GM19240 (cell line): ENCODE measurements around the gene KIF16B.
A peak's percentile ranks its signal among the peaks of the same experiment; 100 is the strongest.
"Not testable (repeated sequence)": the region's sequence is repeated elsewhere in the genome, so short reads cannot be mapped to it uniquely, and the experiment has no call there.

ENCODE experiments used
- DNase-seq: peaks from one replicate; pipeline ENCODE4 v3.0.0; 2011; ENCODE audit warnings: low spot score; ENCODE audit not compliant: insufficient read length

Gene KIF16B

GRCh38 chr20:16589623-16590022, 16.4 kb upstream of the KIF16B start:
- no peak for DNase-seq

- no peak for DNase-seq
Measured at GRCh38 chr20:16588241-16588640, 15.0 kb upstream of the KIF16B start.

GRCh38 chr20:16587066-16587465, 13.8 kb upstream of the KIF16B start:
- no peak for DNase-seq

- no peak for DNase-seq
Measured at GRCh38 chr20:16583474-16583873, 10.2 kb upstream of the KIF16B start.

GRCh38 chr20:16581241-16581640, 8.0 kb upstream of the KIF16B start:
- DNase-seq, result no peak

- DNase-seq, result no peak
Measured at GRCh38 chr20:16580620-16581019, 7.4 kb upstream of the KIF16B start.

GRCh38 chr20:16580147-16580546, 6.9 kb upstream of the KIF16B start:
- DNase-seq, result no peak

- no peak for DNase-seq
Measured at GRCh38 chr20:16576219-16576618, 3.0 kb upstream of the KIF16B start.

- no peak for DNase-seq
Measured at GRCh38 chr20:16575390-16576140, 2.3 kb upstream of the KIF16B start.

- DNase-seq, result peak; percentile 46
Measured at GRCh38 chr20:16574656-16575355, 1.6 kb upstream of the KIF16B start.

- DNase-seq, result no peak
Measured at GRCh38 chr20:16571333-16571732, 1.9 kb downstream of the KIF16B start.

- DNase-seq, result no peak
Measured at GRCh38 chr20:16569246-16570153, 3.7 kb downstream of the KIF16B start.

- no peak for DNase-seq
Measured at GRCh38 chr20:16566080-16566479, 7.2 kb downstream of the KIF16B start.

GRCh38 chr20:16564079-16564478, 9.2 kb downstream of the KIF16B start:
- DNase-seq, result not testable (repeated sequence)

GRCh38 chr20:16563066-16563806, 10.0 kb downstream of the KIF16B start:
- no peak for DNase-seq

- DNase-seq, result no peak
Measured at GRCh38 chr20:16562259-16562658, 11.0 kb downstream of the KIF16B start.

GRCh38 chr20:16560661-16561060, 12.6 kb downstream of the KIF16B start:
- no peak for DNase-seq

- DNase-seq, result no peak
Measured at GRCh38 chr20:16560216-16560615, 13.0 kb downstream of the KIF16B start.

GRCh38 chr20:16556301-16556700, 16.9 kb downstream of the KIF16B start:
- no peak for DNase-seq

- DNase-seq, result no peak
Measured at GRCh38 chr20:16555754-16556153, 17.5 kb downstream of the KIF16B start.
